ENCODE results near the gene NOS2.
"Not testable (repeated sequence)": the region's sequence is repeated elsewhere in the genome, so short reads cannot be mapped to it uniquely, and the experiment has no call there.

Gene NOS2

GRCh38 chr17:27836651-27837050 is 36.3 kb upstream of the NOS2 start:
- Histone ChIP-seq H3K4me1 (ENCODE audit: low read depth, poor library complexity, severe bottlenecking) (no peaks in the 10 kb centered on the region), H3K27ac (no peak overlapping the region), H3K79me2 (ENCODE audit: insufficient read depth, low read depth) (no peaks in the 10 kb centered on the region), H3K4me3 (IDR thresholded peaks at IDR 0.05; ENCODE audit: insufficient read depth, low read depth, low read length) (no peak overlapping the region), H3K4me2 (no peak overlapping the region), H3K9ac (no peak overlapping the region), H3K36me3 (ENCODE audit: insufficient read depth) (no peaks in the 10 kb centered on the region), H3K27me3 (ENCODE audit: insufficient read depth, low read depth) (no peaks in the 10 kb centered on the region), H4K20me1 (ENCODE audit: insufficient read depth) (no peaks in the 10 kb centered on the region), H2AFZ (ENCODE audit: low read depth) (no peak overlapping the region)
- no peak for TF ChIP-seq CTCF (conservative IDR thresholded peaks at IDR 0.05; ENCODE audit: low read depth, low read length)

GRCh38 chr17:27834571-27834970 is 34.2 kb upstream of the NOS2 start:
- Histone ChIP-seq H4K20me1 (ENCODE audit: insufficient read depth) (no peaks in the 10 kb centered on the region), H3K9ac (no peak overlapping the region), H3K4me1 (ENCODE audit: low read depth, poor library complexity, severe bottlenecking) (no peaks in the 10 kb centered on the region), H3K36me3 (ENCODE audit: insufficient read depth) (no peaks in the 10 kb centered on the region), H3K79me2 (ENCODE audit: insufficient read depth, low read depth) (no peaks in the 10 kb centered on the region), H3K4me2 (no peak overlapping the region), H2AFZ (ENCODE audit: low read depth) (no peak overlapping the region), H3K4me3 (IDR thresholded peaks at IDR 0.05; ENCODE audit: insufficient read depth, low read depth, low read length) (no peak overlapping the region), H3K27me3 (ENCODE audit: insufficient read depth, low read depth) (no peaks in the 10 kb centered on the region), H3K27ac (no peak overlapping the region)
- TF ChIP-seq CTCF (conservative IDR thresholded peaks at IDR 0.05; ENCODE audit: low read depth, low read length): no peak

GRCh38 chr17:27832831-27833230 is 32.5 kb upstream of the NOS2 start:
- Histone ChIP-seq H3K36me3 (ENCODE audit: insufficient read depth) (no peaks in the 10 kb centered on the region), H3K4me2 (no peak overlapping the region), H3K79me2 (ENCODE audit: insufficient read depth, low read depth) (no peaks in the 10 kb centered on the region), H3K27me3 (ENCODE audit: insufficient read depth, low read depth) (no peaks in the 10 kb centered on the region), H4K20me1 (ENCODE audit: insufficient read depth) (no peaks in the 10 kb centered on the region), H3K4me1 (ENCODE audit: low read depth, poor library complexity, severe bottlenecking) (no peaks in the 10 kb centered on the region), H2AFZ (ENCODE audit: low read depth) (no peak overlapping the region), H3K4me3 (IDR thresholded peaks at IDR 0.05; ENCODE audit: insufficient read depth, low read depth, low read length) (no peak overlapping the region), H3K9ac (no peak overlapping the region), H3K27ac (no peak overlapping the region)
- TF ChIP-seq CTCF (conservative IDR thresholded peaks at IDR 0.05; ENCODE audit: low read depth, low read length): no peak

- H3K4me2 ChIP-seq; H3K27ac ChIP-seq; H3K4me1 ChIP-seq (ENCODE audit: low read depth, poor library complexity, severe bottlenecking); H3K27me3 ChIP-seq (ENCODE audit: insufficient read depth, low read depth); H3K79me2 ChIP-seq (ENCODE audit: insufficient read depth, low read depth); H3K36me3 ChIP-seq (ENCODE audit: insufficient read depth); H4K20me1 ChIP-seq (ENCODE audit: insufficient read depth); H3K9ac ChIP-seq; H2AFZ ChIP-seq (ENCODE audit: low read depth); H3K4me3 ChIP-seq (IDR thresholded peaks at IDR 0.05; ENCODE audit: insufficient read depth, low read depth, low read length): not testable (repeated sequence)
Measured at GRCh38 chr17:27829888-27830287, 29.6 kb upstream of the NOS2 start.

GRCh38 chr17:27829143-27829711 is 28.9 kb upstream of the NOS2 start:
- not testable (repeated sequence) for H3K4me2 ChIP-seq; H3K4me1 ChIP-seq (ENCODE audit: low read depth, poor library complexity, severe bottlenecking); H3K27me3 ChIP-seq (ENCODE audit: insufficient read depth, low read depth); H3K36me3 ChIP-seq (ENCODE audit: insufficient read depth); H3K9ac ChIP-seq; H4K20me1 ChIP-seq (ENCODE audit: insufficient read depth); H2AFZ ChIP-seq (ENCODE audit: low read depth); H3K27ac ChIP-seq; H3K4me3 ChIP-seq (IDR thresholded peaks at IDR 0.05; ENCODE audit: insufficient read depth, low read depth, low read length); H3K79me2 ChIP-seq (ENCODE audit: insufficient read depth, low read depth)
